Ovary (tissue), 3 donors: Measurements from ENCODE around the gene PADI4.

Experiments used
- CTCF ChIP-seq, 3 donors: fragments of 450-650 bp in 2 of 3; fragments of 200-600 bp in 1 of 3; IDR thresholded peaks; one replicate each; pipeline versions ENCODE4 v1.5.1 to v1.8.0; 2016 to 2022; ENCODE audit warnings: antibody characterized with exemption in 3 of 3, mild to moderate bottlenecking in 1 of 3
- EP300 ChIP-seq: sonication (generic); formaldehyde crosslinking; IDR thresholded peaks from one replicate; pipeline ENCODE4 v1.6.1; 2017; ENCODE audit warnings: antibody characterized with exemption
- POLR2A ChIP-seq: fragments of 450-650 bp; IDR thresholded peaks from one replicate; pipeline ENCODE4 v1.6.1; 2017; ENCODE audit warnings: antibody characterized with exemption, mild to moderate bottlenecking, moderate library complexity
- donor health status: DM: no; HTN: no; CAD: no.

- TF ChIP-seq CTCF (IDR thresholded peaks at IDR 0.05): no peak
- TF ChIP-seq POLR2A: no peak
- no peak for TF ChIP-seq EP300
These were observed 27.6 kb upstream of the PADI4 start for GRCh38 chr1:17280436-17280835.
